ENCODE data around the gene HAGH.

HAGH gene

GRCh38 chr16:1851793-1852192 is 25.2 kb upstream of the HAGH start:
- Histone ChIP-seq H3K27ac (no peak overlapping the region), H3K4me3 (no peak overlapping the region)
- TF ChIP-seq, protein P1, sequence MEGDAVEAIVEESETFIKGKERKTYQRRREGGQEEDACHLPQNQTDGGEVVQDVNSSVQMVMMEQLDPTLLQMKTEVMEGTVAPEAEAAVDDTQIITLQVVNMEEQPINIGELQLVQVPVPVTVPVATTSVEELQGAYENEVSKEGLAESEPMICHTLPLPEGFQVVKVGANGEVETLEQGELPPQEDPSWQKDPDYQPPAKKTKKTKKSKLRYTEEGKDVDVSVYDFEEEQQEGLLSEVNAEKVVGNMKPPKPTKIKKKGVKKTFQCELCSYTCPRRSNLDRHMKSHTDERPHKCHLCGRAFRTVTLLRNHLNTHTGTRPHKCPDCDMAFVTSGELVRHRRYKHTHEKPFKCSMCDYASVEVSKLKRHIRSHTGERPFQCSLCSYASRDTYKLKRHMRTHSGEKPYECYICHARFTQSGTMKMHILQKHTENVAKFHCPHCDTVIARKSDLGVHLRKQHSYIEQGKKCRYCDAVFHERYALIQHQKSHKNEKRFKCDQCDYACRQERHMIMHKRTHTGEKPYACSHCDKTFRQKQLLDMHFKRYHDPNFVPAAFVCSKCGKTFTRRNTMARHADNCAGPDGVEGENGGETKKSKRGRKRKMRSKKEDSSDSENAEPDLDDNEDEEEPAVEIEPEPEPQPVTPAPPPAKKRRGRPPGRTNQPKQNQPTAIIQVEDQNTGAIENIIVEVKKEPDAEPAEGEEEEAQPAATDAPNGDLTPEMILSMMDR (IDR thresholded peaks at IDR 0.05), result no peak
- no peak for DNase-seq (ENCODE audit: low spot score)

- TF ChIP-seq, protein P1 (IDR thresholded peaks at IDR 0.05), result no peak
- Histone ChIP-seq H3K27ac (no peak overlapping the region), H3K4me3 (no peak overlapping the region)
- no peak for DNase-seq (ENCODE audit: low spot score)
These were observed 24.4 kb upstream of the HAGH start for GRCh38 chr16:1850981-1851380.

DNA sequence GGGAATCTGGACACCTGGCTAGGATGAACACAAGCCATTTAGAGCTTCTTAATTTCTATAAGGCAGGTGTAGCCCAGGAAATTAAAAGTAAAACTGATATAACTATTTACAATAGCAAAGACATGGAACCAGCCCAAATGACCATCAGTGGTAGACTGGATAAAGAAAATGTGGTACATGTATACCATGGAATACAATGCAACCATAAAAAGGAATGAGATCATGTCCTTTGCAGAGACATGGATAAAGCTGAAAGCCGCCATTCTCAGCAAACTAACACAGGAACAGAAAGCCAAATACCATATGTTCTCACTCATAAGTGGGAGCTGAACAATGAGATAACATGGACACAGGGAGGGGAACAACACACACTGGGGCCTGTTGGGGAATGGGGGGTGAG is 19.8 kb upstream of the HAGH start:
- TF ChIP-seq, protein P1 (IDR thresholded peaks at IDR 0.05), result no peak
- H3K27ac ChIP-seq, result no peak overlapping the region
- no peak overlapping the region for H3K4me3 ChIP-seq
- no peak for DNase-seq (ENCODE audit: low spot score)

- TF ChIP-seq, protein P1 (IDR thresholded peaks at IDR 0.05), result no peak
- DNase-seq (ENCODE audit: low spot score), result no peak
- Histone ChIP-seq H3K27ac (no peak overlapping the region), H3K4me3 (no peak overlapping the region)
These were observed 19.4 kb upstream of the HAGH start for GRCh38 chr16:1845985-1846384.

DNA sequence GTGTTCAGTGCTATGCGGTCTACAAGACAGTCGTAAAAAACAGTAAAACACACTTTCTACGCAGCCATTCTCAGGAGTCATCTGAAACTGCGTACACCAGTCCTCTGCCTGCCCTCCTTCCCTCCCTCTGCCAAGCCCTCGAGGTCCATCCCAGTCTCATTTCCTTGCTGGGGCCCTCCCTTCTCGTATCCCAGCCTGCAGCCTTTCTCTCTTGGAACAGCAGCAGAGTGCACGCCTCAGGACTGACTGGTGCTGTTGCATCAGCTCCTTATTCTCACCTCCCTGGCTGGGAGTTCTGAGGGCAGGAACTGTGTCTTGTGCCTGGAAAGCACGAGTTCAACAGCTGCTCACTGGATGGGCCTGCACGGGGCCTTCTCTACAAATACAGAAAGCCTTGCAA is 12.9 kb upstream of the HAGH start:
- Histone ChIP-seq H3K4me3 (no peak overlapping the region), H3K27ac (no peak overlapping the region)
- TF ChIP-seq, protein P1 (IDR thresholded peaks at IDR 0.05), result no peak
- no peak for DNase-seq (ENCODE audit: low spot score)

DNA sequence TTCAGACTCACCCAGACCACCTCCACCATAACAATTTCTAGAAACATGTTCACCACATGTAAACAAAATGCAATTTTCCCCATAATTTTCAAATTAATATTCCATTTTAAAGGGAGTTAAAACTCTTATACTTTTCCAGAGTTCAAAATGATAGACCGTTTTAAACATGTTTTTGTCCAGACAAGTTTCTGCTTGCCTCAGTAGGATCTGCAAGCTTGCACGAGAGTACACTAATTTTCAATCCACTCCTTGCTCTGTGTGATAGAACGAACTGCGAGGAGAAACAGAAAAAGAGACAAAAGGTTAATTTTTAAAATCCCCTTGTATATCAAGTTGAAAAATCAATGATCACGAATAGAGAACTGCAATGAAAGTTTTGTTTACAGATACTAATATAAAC is 7.5 kb upstream of the HAGH start:
- Histone ChIP-seq H3K4me3 (no peak overlapping the region), H3K27ac (no peak overlapping the region)
- TF ChIP-seq, protein P1 (IDR thresholded peaks at IDR 0.05), result no peak
- DNase-seq (ENCODE audit: low spot score), result no peak

- H3K27ac ChIP-seq, result no peak overlapping the region
- H3K4me3 ChIP-seq, result no peak overlapping the region
- DNase-seq (ENCODE audit: low spot score), result no peak
- TF ChIP-seq, protein P1 (IDR thresholded peaks at IDR 0.05), result no peak
These were observed 6.3 kb upstream of the HAGH start for GRCh38 chr16:1832838-1833454.
